Activated CD4-positive, alpha-beta T cell treated with anti-CD3 and anti-CD28 coated beads, Interleukin-10, Interleukin-2, amounts not matched to agents 100 ng/mL and 50 ng/mL, durations not matched to agents 16 hours and 8 hours (primary cell): ENCODE results near the gene B4GALT2.
A peak's percentile ranks its signal among the peaks of the same experiment; 100 is the strongest.

ENCODE experiments used
- DNase-seq: peaks from one replicate; pipeline ENCODE4 v3.0.0-alpha.2; 2020

The B4GALT2 gene

GRCh38 chr1:43987159-43987902, 8.3 kb downstream of the B4GALT2 start:
- no peak for DNase-seq

- no peak for DNase-seq
These were observed 11.5 kb downstream of the B4GALT2 start for GRCh38 chr1:43990271-43991199.

DNA sequence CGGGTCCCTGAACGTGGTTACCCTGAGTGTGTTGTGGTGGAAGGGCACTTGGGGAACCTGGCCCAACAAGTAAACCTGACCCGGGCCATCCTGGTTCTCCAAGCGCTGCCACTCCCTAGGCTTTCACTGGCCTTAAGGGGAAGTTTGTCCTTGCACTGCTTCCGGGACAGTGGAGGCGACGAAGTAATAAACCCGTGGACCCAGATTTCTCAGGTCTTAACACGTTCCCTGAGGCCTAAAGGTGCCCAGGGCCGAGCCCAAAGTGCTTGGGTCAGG, 12.1 kb downstream of the B4GALT2 start:
- no peak for DNase-seq

GRCh38 chr1:43991476-43992231, 12.6 kb downstream of the B4GALT2 start, which contains the start of gene CCDC24:
Gene CCDC24, plus strand, starts transcription at chr1:43991599. Its CDS starts 280 bp downstream, at chr1:43991879.
- DNase-seq: peak; percentile 86

DNA sequence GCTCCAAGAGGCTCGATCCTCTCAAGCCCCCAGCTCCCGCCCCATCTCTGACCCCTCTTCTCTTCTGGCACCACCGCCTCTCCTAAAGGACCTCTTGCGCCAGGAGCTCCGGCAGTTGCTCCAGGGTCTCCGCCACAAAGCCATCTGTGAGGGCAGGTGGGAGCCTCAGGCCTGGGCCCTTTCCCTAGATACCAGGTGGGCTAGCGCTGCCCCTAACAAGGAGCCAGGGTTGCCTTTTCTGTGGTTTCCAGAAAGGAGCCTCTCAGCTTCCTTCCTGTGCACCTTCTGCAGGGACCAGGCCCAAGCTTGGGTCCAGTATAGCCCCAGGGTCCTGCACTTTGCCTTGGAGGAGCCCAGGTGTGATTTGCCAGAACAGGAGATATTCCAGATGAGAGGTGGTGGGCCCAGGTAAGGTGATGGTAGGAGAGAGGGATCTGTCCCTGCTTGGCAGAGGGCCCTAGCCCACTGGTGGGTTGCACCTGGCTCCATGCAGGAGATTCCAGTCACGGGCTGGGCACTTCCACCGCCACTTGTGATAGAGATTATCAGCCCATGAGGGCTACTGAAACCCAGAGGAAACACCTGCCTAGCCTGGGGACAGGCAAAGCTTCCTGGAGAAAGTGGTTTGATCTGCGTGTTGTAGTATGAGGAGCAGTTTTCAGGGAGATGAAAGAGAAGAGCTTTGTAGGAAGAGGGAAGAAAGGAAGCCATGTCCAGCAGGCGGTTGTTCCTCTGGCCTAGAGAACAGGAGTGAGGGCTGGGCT, 13.4 kb downstream of the B4GALT2 start:
- no peak for DNase-seq

GRCh38 chr1:43993206-43993914, 14.3 kb downstream of the B4GALT2 start:
- no peak for DNase-seq

DNA sequence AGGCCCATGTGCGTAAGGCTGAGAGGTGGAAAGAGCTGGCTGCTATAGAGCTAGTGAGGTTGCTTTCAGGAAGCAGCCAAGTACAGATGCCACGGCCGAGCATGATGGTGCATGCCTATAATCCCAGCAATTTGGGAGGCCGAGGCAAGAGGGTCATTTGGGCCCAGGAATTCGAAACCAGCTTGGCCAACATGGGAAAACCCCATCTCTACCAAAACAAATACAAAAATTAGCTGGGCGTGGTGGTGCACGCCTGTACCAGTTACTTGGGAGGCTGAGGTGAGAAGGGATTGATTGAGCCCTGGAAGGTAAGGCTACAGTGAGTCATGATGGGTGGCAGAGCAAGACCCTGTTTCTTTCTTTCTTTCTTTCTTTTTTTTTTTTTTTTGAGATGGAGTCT, 15.1 kb downstream of the B4GALT2 start:
- DNase-seq: no peak

DNA sequence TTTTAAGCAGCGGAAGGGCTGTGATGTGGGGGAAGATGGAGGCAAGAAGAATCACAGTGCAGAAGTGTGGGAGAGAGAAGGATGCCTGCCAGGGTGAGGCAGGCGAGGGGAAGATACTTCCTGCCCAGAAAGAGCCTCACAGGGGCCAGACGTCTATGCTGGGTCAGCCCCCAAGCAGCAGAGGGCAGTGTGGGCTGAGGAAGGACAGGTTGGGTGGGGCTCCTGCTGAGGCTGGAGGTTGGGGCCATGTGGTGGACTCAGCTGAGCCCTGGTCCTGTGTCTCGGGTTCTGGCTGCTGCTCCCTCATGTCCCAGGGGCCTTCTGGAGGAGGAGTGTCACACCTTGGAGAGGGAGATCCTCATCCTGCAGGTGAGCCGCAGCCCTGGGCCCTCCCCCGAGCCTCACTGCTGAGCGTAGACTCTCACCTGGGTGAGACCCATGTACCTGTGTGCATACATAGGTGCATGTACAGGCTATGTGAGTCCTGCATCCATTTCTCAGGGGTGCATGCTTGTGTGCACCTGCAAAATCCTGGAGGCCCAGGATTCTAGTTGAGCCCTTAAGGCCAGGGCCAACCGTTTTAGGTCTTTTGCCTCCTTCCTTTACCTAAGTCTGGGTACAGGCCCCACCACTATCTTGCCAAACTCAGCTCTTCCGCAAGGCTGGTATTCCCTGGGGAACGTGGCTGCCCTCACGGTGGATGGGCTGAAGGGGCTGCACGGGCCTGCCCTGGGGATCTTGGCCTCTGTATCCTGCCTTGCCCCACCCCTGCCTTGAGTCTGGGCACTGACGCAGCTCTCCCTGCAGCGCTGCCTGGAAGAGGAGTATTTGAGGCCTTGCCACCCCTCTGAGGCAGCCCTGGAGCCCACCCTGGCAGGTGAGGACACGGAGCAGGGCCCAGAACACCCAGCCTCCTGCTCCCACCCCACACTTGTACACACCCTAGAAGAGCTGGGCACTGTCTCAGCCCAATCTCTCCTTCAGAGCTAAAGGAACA, 16.1 kb downstream of the B4GALT2 start:
- DNase-seq: peak; percentile 30

GRCh38 chr1:43995984-43996732, 17.1 kb downstream of the B4GALT2 start:
- DNase-seq: no peak

DNA sequence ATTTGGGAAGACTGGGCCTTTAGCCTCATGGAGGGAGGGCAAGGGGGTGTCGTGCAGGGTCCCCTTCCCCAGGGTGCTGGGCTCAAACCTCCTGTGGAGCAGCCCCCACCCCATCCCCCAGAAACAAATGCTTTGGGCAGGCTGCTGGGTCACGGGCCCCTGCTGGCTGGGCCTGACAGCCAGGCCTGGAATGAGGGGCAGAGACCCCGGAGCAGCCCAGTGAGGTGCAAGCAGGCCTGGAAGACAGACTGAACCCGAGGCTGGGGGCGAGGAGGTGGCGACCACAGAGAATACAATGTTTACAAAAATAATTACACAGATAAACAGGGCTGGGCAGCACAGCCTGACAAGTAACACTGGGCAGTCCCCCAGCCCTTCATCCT, 17.7 kb downstream of the B4GALT2 start:
- no peak for DNase-seq

DNA sequence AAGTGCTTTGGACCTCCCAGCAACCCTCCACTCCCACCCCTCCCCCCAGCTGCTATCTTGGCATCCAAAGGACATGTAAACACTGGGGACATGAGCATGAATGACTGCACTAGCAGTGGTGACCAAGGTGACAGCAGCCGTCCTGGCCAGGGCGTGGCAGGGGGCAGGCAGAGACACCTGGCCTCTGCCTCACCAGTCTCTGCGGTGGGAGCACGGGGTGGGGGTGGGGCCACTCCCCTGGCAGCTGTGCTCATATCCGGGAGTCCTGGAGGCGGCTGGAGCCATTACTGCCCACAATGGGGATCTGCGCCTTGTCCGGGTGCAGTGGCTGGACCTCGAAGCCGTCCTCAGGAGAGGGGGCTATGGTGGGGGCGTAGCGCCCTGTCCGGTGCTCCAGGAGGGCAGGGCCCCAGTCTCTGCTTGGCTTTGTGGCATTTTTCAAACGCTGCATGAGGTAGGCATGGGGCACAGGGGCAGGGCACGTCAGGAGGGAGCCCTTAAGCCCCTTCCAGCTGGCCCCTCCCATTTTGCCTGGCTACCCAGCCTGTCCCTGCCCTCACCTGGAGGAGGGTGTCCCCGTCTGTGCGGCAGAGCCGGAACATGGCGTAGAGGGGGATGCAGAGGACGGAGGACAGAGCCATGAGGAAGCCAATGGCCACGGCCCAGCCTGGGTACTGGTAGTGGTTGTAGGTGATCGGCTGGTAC, 18.4 kb downstream of the B4GALT2 start:
- DNase-seq: no peak

DNA sequence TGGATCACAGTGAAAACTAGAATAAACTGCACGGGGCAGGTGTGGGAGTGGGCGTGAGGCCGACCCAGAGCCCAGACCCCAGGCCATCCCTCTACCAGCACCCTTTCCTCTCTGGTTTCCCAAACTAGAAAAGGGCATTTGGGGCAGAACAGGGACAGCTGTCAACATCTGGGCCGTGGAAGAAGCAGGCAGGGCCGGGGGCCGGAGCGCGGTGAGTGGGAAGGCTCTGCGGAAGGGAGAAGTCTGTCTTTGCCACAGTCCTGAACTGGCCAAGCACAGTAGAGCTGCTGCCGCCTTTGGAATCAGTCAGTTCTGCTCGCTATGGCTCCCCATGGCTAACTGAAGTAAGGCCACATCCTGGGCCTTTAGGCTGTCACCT, 19.0 kb downstream of the B4GALT2 start:
- DNase-seq: no peak

DNA sequence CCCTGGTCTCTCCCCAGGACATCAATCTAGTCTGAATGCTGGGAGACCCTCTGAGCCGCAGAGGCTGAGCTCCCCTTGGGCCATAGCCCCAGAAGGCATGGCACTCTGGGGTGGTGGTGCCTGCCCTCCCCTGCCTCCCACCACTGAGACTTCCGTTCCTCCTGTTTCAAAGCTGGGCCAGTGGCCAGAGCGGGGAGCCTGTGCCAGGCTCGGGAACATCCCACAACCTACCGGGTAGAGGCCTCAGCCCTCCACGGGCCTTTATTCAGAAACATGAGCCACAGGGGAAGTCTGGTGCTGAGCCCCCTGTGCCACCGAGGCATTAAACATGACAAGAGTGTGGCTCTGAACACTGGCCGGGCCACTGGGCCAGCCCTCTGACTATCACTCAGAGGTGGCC, 20.4 kb downstream of the B4GALT2 start:
- DNase-seq: no peak

DNA sequence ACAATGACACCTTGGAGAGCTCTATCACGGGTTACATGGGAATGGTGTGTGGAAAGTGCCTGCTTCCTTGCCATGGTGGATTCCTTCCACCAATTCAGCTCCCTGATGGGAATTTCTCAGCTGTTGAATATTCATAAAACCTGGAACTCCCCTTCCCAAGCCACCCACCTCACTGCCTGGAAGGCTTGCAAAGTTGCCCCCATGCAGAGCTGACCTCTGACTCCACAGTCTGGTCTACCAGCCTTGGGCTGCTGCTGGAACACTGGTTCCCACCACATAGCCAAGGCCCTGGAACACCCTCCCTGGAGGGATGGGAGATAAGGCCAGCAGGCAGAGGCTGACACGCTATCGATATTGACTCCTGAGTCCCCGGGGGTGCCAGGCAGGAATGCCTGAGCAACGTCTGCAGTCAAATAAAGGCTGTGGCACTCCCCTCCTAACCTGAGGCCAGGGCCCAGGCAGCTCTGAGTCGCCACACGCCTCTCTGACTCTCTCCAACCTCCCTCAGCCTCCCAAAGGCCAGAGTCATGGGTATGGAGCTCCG, 21.2 kb downstream of the B4GALT2 start:
- DNase-seq: no peak

DNA sequence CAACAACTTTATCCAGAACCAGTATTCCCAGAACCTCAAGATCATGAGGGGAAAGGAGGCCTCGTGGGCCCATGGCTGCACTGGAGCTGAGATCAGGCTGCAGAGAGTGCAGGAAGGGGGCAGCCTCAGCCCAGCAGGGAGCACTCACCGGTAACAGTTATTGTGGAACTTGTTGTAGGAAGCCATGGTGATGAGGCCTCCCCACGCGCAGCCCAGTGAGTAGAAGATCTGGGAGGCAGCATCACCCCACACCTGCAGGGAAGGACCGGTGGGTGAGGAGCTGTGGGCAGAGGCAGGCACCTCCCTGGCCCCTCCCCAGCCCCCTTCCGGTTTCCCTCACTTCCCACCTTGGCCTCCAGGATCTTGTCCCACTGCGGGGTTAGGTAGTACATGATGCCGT, 23.2 kb downstream of the B4GALT2 start:
- no peak for DNase-seq

- DNase-seq: no peak
These were observed 23.7 kb downstream of the B4GALT2 start for GRCh38 chr1:44002606-44003157.

- DNase-seq: no peak
These were observed 29.2 kb downstream of the B4GALT2 start for GRCh38 chr1:44008259-44008658.

- DNase-seq: no peak
These were observed 32.0 kb downstream of the B4GALT2 start for GRCh38 chr1:44010935-44011471.
